Stimulated activated CD8-positive, alpha-beta memory T cell treated with anti-CD3 and anti-CD28 coated beads, Interleukin-4, amount 100 ng/mL, for 24 hours (primary cell): ENCODE results near the gene BCAS3.
"Not testable (repeated sequence)": the region's sequence is repeated elsewhere in the genome, so short reads cannot be mapped to it uniquely, and the experiment has no call there.

Experiments used
- DNase-seq: peaks from one replicate; pipeline ENCODE4 v3.0.0-alpha.2; 2020; ENCODE audit warnings: low read depth

The BCAS3 gene

DNA sequence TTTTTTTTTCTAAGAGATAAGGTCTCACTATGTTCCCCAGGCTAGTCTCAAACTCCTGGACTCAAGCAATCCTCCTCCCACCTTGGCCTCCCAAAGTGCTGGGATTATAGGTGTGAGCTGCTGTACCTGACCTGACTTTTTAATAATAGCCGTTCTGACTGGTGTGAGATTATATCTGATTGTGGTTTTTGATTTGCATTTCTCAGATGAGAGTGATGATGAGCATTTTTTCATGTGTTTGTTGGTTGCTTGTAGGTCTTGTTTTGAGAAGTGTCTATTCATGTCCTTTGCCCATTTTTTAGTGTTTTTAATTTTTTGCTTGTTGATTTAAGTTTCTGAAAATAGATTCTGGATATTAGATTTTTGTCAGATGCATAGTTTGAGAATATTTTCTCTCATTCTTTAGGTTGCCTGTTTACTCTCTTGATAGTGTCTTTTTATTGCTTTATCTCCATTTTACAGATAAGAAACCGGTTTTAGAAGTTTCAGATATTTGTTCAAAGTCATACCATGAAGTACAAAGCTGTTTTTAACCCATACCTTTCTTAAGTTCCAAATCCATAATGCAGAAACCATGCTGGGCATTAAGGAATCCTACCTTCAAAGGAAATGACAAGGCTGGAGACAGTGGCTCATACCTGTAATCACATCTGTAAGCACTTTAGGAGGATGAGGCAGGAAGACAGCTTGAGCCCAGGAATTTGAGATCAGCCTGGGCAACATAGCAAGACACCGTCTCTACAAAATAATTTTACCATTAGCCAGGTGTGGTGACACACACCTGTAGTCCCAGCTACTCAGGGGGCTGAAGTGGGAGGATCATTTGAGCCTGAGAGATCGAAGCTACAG, 553.5 kb downstream of the BCAS3 start:
- DNase-seq: no peak

DNA sequence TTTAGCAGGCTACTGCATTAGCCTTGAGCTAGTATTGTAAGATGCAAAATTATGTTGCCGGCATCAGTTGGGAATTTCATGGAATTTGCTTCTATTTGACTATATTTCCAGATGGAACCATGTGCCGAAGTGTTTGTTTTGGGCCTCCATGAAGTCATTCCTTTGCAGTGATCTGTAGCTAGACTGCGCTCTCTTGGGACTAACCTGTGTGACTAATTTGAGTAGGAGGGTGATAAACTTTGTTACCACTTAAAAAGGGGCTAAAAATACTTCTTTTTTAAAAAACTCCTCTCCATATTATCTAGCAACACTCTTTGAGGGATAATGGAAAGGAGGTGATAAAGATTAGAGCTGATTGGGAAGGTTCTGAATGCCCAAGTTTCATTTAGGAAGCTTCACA, 555.2 kb downstream of the BCAS3 start:
- no peak for DNase-seq

DNA sequence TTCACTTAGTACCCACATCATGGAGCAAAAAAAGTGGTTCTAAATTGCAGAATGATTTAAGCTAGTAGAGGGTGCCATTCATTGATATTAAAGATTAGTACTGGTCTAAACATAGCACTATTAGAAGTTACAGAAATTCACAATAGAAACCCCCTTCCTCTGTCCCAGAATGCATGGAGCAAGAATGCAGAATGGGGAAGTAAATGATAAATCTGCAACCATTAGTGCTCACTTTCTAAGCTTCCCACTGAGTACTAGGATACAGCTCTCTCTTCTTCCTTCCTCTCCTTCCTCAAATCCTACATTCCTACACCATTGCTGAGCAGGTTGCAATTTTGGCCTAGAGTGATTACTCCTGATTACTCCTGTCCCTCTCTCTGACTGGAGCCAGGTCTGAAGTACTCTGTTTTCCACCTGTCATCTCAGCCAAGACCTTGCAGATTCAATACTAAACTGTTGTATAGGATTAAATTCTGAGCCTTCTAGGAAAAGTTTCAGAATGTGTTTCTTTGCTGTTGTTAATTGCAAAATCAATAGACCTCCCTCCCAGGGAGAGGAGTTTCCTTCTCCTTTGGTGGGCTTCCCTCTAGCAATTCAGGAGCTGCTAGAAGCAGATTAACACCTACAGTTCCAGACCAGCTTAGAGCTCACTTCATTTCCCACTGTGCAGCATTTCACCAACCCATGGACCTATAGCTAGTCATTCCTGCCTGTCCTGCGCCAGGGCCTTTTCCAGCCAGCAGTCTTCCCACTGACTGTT, 556.5 kb downstream of the BCAS3 start:
- no peak for DNase-seq

DNA sequence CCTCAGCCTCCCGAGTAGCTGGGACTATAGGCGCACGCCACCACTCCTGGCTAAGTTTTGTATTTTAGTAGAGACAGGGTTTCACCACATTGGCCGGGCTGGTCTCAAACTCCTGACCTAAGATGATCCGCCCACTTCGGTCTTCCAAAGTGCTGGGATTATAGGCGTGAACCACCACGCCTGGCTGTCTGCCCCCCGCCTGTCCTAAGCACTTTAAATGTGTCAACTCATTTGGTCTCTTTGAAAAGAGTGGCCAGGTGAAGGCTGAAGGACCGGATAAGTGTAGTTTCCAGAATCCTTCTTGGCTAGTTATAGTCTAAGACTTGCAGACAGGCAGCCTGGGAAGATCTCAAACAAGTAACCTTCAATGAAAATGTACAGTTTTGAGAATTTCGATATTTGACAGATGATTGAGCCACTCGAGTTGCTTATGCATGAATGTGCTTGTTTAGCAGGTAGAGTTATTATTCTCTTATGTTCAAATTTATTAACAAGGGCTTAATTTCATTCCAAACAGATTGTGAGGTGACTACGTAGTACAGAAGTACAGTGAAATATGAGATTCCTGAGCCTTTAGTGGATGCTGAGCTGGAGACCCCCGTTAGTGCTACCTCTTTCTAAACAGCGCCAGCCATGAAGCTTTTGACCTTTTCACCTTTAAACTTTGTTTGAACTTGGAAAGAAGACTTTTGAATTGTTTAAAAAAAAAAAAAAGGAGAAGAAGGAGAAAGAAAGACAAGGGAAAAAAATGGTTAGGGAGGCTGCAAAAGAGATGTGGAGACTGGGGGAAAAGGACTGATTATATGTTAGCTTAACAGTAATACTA, 557.6 kb downstream of the BCAS3 start:
- no peak for DNase-seq

DNA sequence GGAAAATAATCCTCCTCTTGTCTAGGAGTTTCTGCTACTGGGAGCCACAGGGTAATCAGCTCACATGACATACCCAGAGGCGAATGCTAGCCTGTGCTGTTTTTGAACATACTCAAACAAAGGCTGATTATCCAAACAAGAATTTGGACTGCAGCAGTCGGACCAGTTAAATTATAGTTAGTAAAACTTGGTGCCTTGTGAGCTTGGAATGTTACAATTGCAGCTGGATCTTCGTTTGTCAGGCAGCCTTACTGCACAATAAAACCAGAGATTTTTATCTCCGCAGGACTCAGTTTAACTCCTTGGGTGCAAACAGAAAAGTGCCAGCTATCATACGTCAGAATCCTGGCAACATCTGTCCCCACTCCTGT, 558.2 kb downstream of the BCAS3 start:
- no peak for DNase-seq

DNA sequence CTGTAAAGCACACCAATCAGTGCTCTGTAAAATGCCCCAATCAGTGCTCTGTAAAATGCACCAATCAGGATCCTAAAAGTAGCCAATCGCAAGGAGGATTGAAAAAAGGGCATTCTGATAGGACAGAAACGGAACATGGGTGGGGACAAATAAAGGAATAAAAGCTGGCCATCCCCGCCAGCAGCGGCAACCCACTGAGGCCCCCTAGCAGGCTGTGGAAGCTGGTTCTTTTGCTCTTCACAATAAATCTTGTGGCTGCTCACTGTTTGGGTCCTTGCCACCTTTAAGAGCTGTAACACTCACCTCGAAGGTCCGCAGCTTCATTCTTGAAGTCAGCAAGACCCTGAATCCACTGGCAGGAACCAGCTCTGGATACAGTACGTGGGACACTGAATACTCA, 559.6 kb downstream of the BCAS3 start:
- DNase-seq: no peak

DNA sequence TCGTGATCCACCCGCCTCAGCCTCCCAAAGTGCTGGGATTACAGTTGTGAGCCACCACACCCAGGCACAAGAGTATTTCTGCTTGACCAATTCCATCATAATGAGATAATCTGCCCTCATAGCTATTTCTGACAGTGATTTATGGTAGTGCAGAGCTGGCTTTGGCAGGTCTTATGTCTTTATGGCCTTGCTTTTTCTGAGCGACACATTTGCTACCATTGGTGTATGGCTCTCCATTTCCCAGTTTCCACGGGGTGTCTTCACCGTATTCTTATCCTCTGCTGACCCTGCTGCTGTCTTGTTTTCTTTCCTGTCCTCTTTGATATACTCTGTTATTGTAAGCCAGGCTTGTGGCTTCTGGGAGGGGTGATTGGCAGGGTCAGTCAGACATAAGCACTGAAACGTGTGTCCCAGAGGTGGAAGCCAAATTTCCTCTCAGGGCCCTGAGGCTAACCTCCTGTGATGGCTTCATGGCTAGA, 560.8 kb downstream of the BCAS3 start:
- no peak for DNase-seq

DNA sequence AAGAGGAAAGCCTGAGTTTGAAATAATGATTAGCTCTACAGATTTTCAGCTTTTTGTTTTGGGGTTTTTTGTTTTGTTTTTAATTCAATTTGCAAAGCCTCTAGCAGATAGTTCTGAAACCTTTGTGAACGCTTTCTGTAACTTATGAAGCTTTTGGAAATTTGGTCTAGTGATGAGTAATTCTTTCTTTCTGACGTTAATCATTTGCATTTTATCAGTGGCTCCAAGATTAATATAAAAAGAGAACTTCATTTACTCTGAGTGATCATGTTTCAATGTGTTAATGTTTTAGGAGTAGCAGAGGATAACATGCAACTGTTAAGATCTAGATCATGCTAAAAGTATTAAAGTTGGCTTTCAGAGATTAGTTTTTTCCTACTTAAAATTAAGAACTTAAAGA, 561.7 kb downstream of the BCAS3 start:
- no peak for DNase-seq

DNA sequence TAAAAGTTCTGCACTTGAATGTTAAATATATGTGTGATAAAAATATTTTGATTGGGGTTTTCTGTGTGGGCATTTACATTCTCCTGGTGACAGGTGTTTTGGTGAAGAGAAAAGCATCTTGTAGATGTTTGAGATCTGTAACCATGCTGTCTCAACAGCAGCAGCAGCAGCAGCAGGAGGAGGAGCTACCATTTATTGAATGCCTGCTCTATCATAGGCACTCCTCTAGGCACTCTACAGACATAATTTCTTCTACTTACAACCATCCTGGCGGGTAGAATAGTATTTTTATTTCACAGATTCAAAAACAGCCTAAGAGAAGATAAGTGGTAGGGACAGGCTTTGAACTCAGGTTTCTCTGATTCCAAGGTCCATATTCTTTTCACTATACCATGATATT, 562.3 kb downstream of the BCAS3 start:
- no peak for DNase-seq

DNA sequence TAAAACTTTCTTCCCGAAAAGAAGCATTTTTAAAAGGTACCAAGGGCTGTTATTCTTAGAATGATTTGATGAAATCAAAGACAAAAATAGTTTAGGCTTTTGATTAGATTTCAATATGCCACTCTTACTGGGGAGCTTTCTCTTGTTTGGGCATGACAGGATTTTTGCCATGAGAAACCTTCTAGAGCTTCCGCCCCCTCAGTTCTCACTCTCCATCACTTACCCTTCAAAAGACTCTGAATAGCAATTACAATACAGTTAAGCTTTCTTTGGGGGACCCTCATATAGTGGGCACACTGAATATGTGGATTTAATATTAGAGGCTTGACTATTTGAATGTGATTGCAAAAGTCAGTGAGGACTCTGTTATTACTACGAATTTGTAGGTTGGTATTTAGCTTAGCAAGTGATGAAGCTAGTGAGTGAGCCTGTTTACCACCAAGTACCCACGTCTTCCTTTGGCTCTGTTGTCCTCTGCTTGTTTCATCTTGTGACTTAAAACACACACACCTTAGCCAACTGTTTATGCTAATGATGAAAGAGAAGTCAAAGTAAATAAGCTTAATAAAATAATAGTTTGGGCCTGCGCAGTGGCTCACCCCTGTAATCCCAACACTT, 563.3 kb downstream of the BCAS3 start:
- no peak for DNase-seq

DNA sequence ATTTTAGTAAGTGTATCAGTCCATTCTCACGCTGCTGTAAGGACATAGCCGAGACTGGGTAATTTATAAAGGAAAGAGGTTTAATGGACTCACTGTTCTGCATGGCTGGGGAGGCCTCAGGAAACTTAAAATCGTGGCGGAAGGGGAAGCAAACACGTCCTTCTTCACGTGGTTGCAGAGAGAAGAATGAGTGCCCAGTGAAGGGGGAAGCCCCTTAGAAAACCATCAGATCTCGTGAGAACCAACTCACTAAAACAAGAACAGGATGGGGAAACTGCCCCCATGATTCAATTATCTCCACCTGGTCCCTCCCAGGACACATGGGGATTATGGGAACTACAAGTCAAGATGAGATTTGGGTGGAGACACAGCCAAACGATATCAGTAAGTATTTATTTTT, 567.3 kb downstream of the BCAS3 start:
- DNase-seq: not testable (repeated sequence)

DNA sequence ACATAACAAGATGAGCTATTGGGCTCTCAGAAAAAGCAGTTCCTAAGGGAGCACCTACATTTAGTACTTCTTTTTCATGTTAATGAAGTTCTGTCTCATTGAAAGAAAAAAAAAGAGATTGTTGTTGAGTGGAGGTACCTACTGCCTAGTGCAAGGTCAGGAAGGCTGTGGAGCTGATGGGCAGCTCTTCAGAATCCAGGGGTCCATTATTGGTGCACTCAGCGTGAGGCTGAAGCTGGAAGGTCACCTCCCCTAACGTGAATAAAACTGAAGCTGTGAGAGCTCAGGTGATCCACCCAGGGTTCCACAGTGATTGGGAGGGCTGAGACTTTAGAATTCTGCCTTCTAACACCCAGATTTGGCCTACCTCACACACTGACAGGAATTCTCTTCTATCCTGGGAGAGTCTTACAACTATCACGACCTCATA, 568.1 kb downstream of the BCAS3 start:
- DNase-seq: no peak

DNA sequence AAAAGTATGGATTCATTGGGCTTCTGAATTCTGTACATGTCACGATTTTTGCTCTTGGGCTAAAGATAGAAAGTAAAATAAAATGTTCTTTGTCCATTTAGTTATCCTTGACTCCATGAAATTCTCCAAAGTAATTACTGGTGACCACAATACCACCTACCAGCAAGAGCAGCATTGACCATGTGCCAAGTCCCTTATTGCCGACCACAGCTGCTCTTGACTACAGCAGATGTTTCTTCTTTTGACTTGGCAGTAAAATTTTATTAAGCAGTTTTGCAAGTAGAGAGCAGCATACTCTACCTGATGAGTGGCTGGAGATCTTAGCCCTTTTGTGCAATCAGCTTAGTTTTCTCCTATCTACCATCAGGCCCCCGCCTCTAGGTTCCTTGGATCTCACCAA, 569.8 kb downstream of the BCAS3 start:
- no peak for DNase-seq

DNA sequence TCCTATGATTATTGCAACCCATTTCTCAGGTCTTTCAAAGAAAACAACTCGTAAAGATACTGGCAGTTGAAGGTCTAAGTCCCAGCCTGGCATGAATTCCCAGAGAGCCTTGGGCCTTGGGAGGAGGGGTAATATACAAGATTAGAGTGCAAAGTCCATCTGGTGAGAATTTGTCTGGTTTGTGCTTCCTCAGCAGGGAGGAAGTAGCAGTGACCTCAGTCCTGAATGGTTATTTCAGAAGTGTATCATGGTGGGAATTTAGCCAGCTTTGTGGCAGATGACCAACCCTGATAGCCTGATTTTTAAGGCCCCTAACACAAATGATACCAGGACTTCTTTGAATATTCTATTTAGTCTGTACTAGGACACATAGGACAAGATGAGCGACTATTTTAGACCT, 570.7 kb downstream of the BCAS3 start:
- no peak for DNase-seq

DNA sequence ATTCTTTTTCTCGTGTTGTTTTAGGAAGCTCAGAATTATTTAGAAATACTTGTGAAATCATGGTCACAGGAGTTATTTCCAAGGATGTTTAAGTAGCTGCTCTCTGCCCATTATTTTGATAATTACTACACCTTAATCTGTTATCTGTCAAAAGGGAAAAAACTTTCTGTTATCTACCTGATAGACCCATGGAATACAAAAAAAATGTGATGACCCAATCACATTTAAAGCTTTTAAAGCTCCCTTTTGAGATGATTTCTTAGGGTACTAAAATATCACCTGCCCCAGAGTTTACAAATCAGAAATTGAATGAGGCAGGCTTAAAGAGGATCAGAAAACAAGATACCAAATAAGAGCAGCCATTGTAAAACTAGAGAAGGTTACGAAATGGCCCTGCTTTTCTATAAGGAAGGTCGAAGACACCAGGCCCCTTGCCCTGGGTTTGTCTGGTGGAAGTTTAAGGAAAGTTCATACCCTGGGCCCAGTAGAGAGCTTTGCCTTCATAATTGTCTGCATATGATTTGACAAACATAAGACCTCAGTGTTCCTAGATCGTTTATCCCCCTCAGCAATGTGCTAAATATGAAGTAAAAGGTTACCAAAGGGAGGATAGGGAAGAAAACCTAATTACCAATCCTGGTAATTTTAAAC, 572.1 kb downstream of the BCAS3 start:
- DNase-seq: no peak

DNA sequence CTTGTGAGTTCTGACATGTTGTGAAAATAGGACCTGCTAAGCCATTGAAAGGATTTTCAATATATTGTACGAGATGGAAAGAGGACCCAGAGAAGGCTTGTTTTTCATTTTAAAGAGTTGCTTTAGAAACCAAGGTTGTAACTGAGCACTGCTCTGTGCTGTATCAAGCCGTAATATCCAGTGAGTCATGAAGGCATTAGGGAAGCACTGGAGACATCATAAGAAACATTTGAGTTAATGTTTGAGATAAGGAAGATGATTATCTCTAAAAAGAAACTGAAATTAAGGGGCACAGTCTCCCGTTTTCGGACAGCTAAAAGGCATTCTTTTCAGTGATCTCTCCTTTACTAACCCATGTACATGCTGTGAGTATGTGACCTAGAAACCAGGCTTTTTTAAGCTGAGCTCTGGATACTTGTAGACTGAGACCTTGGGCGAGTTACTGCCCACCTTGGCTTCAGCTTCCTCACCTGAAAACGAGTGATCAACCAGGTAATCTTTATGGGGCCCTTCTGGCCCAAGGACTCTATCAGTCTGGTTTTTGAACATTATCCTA, 572.8 kb downstream of the BCAS3 start:
- no peak for DNase-seq

DNA sequence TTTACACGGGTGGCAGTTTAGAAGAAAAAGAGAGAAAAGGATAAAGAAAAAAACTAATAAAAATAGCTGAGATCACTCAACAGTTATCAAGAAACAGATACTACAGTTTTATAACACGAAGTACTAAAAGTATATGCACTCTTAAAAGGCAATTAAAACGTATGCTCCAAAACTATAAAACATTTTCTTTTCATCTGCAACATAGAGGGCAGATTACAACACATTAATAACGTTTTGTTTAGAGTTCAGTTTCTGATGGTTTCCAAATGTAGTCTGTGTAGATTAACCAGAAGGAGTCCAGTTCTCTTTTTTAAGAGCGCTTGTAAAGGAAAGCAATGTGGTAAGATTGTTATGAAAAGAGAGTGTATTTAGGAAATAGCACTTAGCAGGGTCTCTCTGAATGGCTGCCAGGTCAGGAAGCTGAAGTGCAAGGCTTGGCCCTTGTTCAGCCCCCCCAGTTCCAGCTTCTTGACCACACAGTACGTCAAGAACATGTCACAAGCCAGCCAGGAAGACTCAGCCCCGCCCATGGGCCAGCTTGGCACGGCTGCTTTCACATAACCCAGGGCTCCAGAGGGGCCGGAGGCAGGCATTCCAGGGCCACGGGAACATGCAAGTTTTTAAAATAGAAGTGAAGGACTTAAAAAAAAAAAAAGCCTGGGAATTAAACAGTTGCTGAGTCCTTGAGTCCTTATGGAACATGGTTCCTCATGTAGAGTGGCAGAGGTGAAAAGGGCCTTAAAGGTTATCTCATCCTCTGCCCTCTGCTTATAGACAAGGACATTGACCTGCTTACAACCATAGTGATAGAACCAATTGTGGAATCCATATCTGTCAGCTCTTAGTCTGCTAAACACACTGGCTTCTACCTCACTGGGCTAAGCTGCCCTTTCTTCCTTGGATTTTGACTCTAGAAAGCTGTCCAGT, 574.6 kb downstream of the BCAS3 start:
- no peak for DNase-seq

DNA sequence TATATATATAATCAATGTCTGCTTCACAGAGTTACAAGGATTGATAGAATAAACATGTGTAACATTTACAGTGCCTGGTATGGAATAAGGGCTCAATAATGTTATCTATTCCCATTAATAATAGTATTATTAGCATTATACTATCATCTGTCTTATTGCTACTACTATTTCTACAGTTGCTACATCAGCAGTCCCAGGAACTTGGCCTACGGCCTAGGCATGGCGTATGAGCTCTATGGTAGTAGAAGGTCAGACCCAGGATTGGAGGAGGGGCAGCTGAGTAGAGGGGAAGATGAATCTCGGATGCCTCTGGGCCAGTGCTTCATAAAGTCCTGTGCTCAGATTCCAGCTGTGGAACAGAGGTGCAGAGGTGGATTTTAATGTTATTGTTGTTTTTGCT, 575.7 kb downstream of the BCAS3 start:
- no peak for DNase-seq

DNA sequence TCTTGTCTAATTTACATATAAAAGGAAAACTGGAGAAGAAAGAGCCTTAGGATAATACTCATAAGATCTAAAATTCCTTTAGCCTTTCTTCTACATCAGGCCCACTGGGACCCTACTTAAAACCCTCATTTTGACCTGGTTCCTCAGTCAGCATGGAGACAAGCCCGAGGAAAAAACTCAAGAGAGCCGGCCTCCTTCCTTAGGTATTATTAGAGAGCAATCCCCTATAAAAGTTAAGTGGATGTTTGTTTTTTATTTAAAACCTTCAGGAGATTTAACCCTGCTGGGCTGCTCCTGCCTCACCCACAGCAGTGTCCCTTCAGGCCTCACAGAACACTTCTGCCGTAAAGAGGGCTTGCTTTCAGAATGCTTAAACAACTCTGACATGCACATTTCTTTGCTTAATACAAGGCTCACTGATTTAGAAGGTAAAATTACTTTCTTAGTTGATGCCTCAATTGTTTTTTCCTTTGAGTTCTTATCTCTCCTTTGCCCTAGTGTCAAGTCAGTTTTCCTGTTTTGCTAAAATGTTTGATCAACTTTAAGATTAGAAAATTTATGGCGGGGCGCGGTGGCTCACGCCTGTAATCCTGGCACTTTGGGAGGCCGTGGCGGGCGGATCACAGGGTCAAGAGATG, 576.4 kb downstream of the BCAS3 start:
- DNase-seq: no peak

DNA sequence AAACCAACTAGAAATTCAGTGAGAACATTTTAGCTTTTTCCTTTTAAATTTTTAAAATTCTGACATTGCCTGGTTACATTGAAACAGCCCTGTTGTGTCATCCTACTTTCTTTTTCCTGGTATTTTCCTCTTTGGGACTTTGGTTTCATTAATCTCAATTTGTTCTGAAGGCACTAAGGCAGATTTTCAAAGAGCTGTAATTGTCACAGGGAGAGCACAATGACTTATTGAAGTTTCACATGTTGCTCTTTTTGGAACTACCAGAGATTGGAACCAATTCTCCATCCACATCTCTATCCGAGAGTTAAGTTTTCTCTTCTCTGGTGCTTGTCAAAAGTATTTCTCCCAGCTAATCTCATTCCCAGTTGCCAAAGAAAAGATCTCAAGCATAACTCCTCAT, 577.3 kb downstream of the BCAS3 start:
- no peak for DNase-seq
